Heart left ventricle (tissue), 16 donors: ENCODE data around the gene CDKN2D. TPM values are rescaled to one million over a fixed set of nuclear protein-coding genes. Genes with fewer than 3 reads are reported as not detected.
A peak's percentile ranks its signal among the peaks of the same experiment; 100 is the strongest.

Experiments used
- ATAC-seq, 4 donors: fragments of 200-7000 bp; cut with Tn5 transposase; one replicate each; pipeline ENCODE4 v1.9.1; 2020 to 2022; ENCODE audit warnings: moderate library complexity in 4 of 4, mild to moderate bottlenecking in 3 of 4, moderate number of reproducible peaks in 1 of 4
- DNase-seq, 5 donors: peaks; one replicate each; pipeline ENCODE4 v3.0.0-alpha.2; 2020
- H3K27ac ChIP-seq, 12 donors: fragments of 200-600 bp; sonication (generic) in 4 of 12; one replicate each; pipeline versions ENCODE4 v1.5.0 to v1.8.0; 2016 to 2022; ENCODE audit warnings: mild to moderate bottlenecking in 2 of 12
- H3K27me3 ChIP-seq, 9 donors: fragments of 200-600 bp; sonication (generic) in 2 of 9; one replicate each; pipeline versions ENCODE4 v1.5.1 to v1.8.0; 2016 to 2022; ENCODE audit warnings: mild to moderate bottlenecking in 3 of 9
- H3K36me3 ChIP-seq, 9 donors: fragments of 200-600 bp; sonication (generic) in 2 of 9; one replicate each; pipeline versions ENCODE4 v1.5.0 to v1.8.0; 2018 to 2022; ENCODE audit warnings: mild to moderate bottlenecking in 2 of 9
- H3K4me1 ChIP-seq, 12 donors: fragments of 200-600 bp; sonication (generic) in 4 of 12; one replicate each; pipeline versions ENCODE4 v1.5.0 to v1.8.0; 2016 to 2022; ENCODE audit warnings: mild to moderate bottlenecking in 3 of 12
- H3K4me3 ChIP-seq, 12 donors: fragments of 200-600 bp; sonication (generic) in 4 of 12; one replicate each; pipeline versions ENCODE4 v1.5.0 to v1.8.0; 2017 to 2022; ENCODE audit warnings: mild to moderate bottlenecking in 9 of 12, moderate library complexity in 4 of 12
- H3K9me3 ChIP-seq, 12 donors: fragments of 200-600 bp; sonication (generic) in 4 of 12; one replicate each; pipeline versions ENCODE4 v1.5.0 to v1.8.0; 2016 to 2022; ENCODE audit warnings: mild to moderate bottlenecking in 1 of 12
- CTCF ChIP-seq, 12 donors: fragments of 200-600 bp; sonication (generic) in 4 of 12; IDR thresholded peaks; one replicate each; pipeline versions ENCODE4 v1.5.0 to v1.8.0; 2018 to 2022; ENCODE audit warnings: antibody characterized with exemption in 12 of 12, mild to moderate bottlenecking in 5 of 12
- POLR2A ChIP-seq, 2 donors: fragments of 450-650 bp; IDR thresholded peaks; one replicate each; pipeline ENCODE4 v1.6.1; 2017; ENCODE audit warnings: antibody characterized with exemption in 2 of 2, mild to moderate bottlenecking in 2 of 2, moderate library complexity in 2 of 2
- WGBS, 4 donors: extraction: QIAGEN DNeasy Blood & Tissue Kit in 2 of 4; methylation state at CpG; one replicate each; pipeline versions ENCODE4 v1.1.5 to v1.1.7; 2013 to 2018; 5-methylcytosine and 5-hydroxymethylcytosine counted together
- intact Hi-C, 10 donors: fragments of 100-400 bp; cut with DNase I; formaldehyde crosslinking; loops; one replicate each; pipeline versions ENCODE4 v1.11.1 to v1.14.2; 2022
- long read RNA-seq, 3 donors: library from polyadenylated mRNA; unstranded; transcript quantifications; one replicate each; pipeline ENCODE4 v2.0.0, GENCODE V29; 2020 to 2021
- polyA plus RNA-seq, 2 donors: library from polyadenylated mRNA; stranded (reverse); fragments of 200-250 nt; gene quantifications; one replicate each; pipeline ENCODE4 v1.2.3, GENCODE V29; 2013
- total RNA-seq, 9 donors: library from RNA; depleted of rRNA in 2 of 9; stranded (reverse); fragments of >200 nt in 2 of 9; fragmentation: NEBNext Ultra II Directional in 3 of 9; extraction: Animal tissue kit (Norgen Biotek cat#: 25700) in 3 of 9; gene quantifications; one replicate each; pipeline versions ENCODE4 v1.1.0 to v1.2.4, GENCODE V29; 2016 to 2023
- donor health status: ischemic (EF 13 %, LVEDD 7.1; RV severe dilation, severe dysfunction).
- donor health status: healthy with polysubstance abuse.
- donor health status: DM: no; HTN: yes; CAD: no.
- donor health status: DM: no; HTN: no; CAD: no.
- donor health status: ischemic (EF 25% LVEDD 6.9; RV normal size, moderate dysfunction).
- donor health status: ischemic (EF 25% LVEDD 5.7; RV mildly dilated, moderate dysfunction).
- donor health status: healthy.
- donor health status: DM: yes; HTN: yes; CAD: no.
- donor health status: ischemic (EF 35%, LVEDD 5.7; RV mildly dilated, moderate dysfunction).
- donor health status: nonischemic (EF 11% LVEDD 7.7; RV severe dilation, severe dysfunction).
- donor health status: DM: yes; HTN: yes; CAD: no.
- donor health status: PGD.
- donor health status: ischemic (EF 29% LVEDD 5.4; RV normal size, mild dysfunction).
- donor health status: nonischemic (EF 23%, LVEDD 6.1; RV moderate dilation, normal function).

The CDKN2D gene
- total RNA-seq (10 to 100 TPM in 6 of 9 donors, 1 to 10 TPM in 3; 6.8 to 19.9 (median 11.8) TPM), polyA plus RNA-seq (10 to 100 TPM; 11.1 to 28.0 TPM)
- long read RNA-seq, donor 1, transcript CDKN2D-202 (2 exons, 1,422 nt), result major isoform, 16 of 28 reads
- long read RNA-seq, donor 1, transcript CDKN2D-201 (3 exons, 1,086 nt), result minor isoform, 6 of 28 reads
- long read RNA-seq, donor 1, partial matches to known transcripts, result 6 of 28 reads
- long read RNA-seq, donor 1, other reads (novel, unspliced or antisense), result 0 of 28 reads
- long read RNA-seq, donor 2, transcript CDKN2D-201 (3 exons, 1,086 nt), result major isoform, 5 of 7 reads
- long read RNA-seq, donor 2, partial matches to known transcripts, result 1 of 7 reads
- long read RNA-seq, donor 2, other reads (novel, unspliced or antisense), result 0 of 7 reads
- long read RNA-seq, donor 3, transcript CDKN2D-202 (2 exons, 1,422 nt), result major isoform, 28 of 33 reads
- long read RNA-seq, donor 3, partial matches to known transcripts, result 0 of 33 reads
- long read RNA-seq, donor 3, other reads (novel, unspliced or antisense), result 4 of 33 reads

GRCh38 chr19:10568826-10569651 is at the start of gene CDKN2D:
CDKN2D (minus strand) TSS chr19:10568979; CDS start chr19:10568653, 326 bp downstream.
- 0 to 1% (median 1%) methylated on average over 35 to 71 of the region's 71 CpGs for WGBS, 4 donors
- Histone ChIP-seq H3K36me3 (no peaks in the 10 kb centered on the region), H3K4me1 (peaks cover 8 to 54% (median 33%) of the 10 kb centered on the region in 12 donors), H3K4me3 (peak within 1 kb of the TSS; percentile 66 to 90 (median 82)), H3K27ac (peak within 1 kb of the TSS in 11 of 12 donors; percentile 59 to 91 (median 85)), H3K9me3 (no peaks in the 10 kb centered on the region), H3K27me3 (no peaks in the 10 kb centered on the region)
- peak; percentile 61 to 93 for TF ChIP-seq POLR2A (IDR thresholded peaks at IDR 0.05)
- TF ChIP-seq CTCF (IDR thresholded peaks at IDR 0.05), result peak; percentile 22 to 62 (median 40)
- intact Hi-C loops, result loop anchor here in 8 of 10 donors (2.0 to 10.0 kb wide), 9 partner anchors 64 to 167 kb away; partner anchors contain the start of genes CDC37 (in 5 of the 8), KEAP1 (in 5 of the 8) and ILF3 (in 1 of the 8)
- DNase-seq (peak; percentile 99 to 100 (median 100)), ATAC-seq (peak; percentile 86 to 94 (median 92))

GRCh38 chr19:10617409-10618121 is 48.8 kb upstream of the CDKN2D start:
- intact Hi-C loops, result no loop called here
- H3K4me3 ChIP-seq, result no peak overlapping the region
- no peaks in the 10 kb centered on the region for H3K27me3 ChIP-seq
- ATAC-seq, result no peak
- TF ChIP-seq POLR2A (IDR thresholded peaks at IDR 0.05) (no peak), CTCF (IDR thresholded peaks at IDR 0.05) (no peak)
- WGBS, 4 donors, result 91 to 94% (median 92%) methylated on average over 15 of the region's 15 CpGs
- H3K4me1 ChIP-seq, result peaks cover 7 to 37% (median 21%) of the 10 kb centered on the region in 12 donors
- H3K9me3 ChIP-seq, result no peaks in the 10 kb centered on the region
- peak overlapping the region in 1 of 12 donors; percentile 22 for H3K27ac ChIP-seq
- peaks cover 0 to 8% (median 0%) of the 10 kb centered on the region in 9 donors for H3K36me3 ChIP-seq
- no peak for DNase-seq

DNA sequence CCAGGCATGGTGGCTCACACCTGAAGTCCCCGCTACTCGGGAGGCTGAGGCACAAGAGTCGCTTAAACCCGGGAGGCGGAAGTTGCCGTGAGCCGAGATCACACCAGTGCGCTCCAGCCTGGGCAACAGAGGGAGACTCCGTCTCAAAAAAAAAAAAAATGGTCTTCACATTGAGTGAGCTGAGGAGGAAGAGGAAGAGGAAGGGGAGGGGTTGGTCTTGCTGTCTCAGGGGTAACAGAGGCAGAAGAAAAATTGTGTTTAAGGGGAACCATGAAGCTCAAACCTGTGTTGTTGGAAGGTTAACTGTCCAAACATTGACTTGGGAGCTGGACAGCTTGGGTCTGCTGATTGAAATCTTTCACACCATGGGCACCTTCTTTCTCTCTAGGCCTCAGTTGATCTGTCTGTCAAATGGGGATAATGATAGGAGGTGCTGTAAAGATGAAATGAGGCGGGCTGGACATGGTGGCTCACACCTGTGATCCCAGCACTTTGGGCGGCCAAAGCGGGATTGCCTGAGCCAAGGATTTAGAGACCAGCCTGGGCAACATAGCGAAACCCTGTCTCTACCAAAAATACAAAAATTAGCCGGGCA is 46.7 kb upstream of the CDKN2D start:
- ATAC-seq (no peak), DNase-seq (no peak)
- peaks cover 0 to 6% (median 0%) of the 10 kb centered on the region in 9 donors for H3K36me3 ChIP-seq
- WGBS, 4 donors, result 77 to 90% (median 78%) methylated on average over 14 of the region's 14 CpGs
- intact Hi-C loops, result no loop called here
- peak overlapping the region in 4 of 12 donors; percentile 13 to 49 (median 35) for H3K27ac ChIP-seq
- H3K4me1 ChIP-seq, result peaks cover 7 to 54% (median 36%) of the 10 kb centered on the region in 12 donors
- H3K4me3 ChIP-seq, result no peak overlapping the region
- H3K27me3 ChIP-seq, result no peaks in the 10 kb centered on the region
- TF ChIP-seq POLR2A (IDR thresholded peaks at IDR 0.05) (no peak), CTCF (IDR thresholded peaks at IDR 0.05) (no peak)
- no peaks in the 10 kb centered on the region for H3K9me3 ChIP-seq
